HG02763 (cell line): ENCODE measurements around the gene SCAMP2.
"Not testable (repeated sequence)": the region's sequence is repeated elsewhere in the genome, so short reads cannot be mapped to it uniquely, and the experiment has no call there.

Source experiments
- ATAC-seq: cut with Tn5 transposase; IDR thresholded peaks from one replicate; pipeline ENCODE4 v1.9.1; 2021; ENCODE audit warnings: mild to moderate bottlenecking, moderate library complexity; ENCODE audit not compliant: unreplicated experiment

Gene SCAMP2

DNA sequence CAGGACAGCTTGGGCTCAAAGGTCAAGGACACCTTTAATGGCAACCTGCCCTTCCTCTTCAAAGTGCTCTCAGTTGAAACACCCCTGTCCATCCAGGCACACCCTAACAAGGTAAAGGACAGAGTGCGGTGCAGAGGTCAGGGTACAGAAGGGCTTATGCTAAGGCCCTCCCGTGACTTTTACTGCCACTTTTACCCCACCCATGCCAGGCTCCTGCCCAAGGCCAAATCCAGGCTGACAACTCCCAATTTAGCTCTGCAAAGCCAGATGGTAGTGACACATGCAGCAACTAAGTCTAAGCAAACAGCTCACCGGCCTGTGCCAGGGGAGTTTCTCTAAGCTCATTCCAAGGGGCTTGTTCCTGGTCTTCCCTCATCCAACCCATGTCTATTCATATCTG is 18.3 kb upstream of the SCAMP2 start:
- no peak for ATAC-seq

DNA sequence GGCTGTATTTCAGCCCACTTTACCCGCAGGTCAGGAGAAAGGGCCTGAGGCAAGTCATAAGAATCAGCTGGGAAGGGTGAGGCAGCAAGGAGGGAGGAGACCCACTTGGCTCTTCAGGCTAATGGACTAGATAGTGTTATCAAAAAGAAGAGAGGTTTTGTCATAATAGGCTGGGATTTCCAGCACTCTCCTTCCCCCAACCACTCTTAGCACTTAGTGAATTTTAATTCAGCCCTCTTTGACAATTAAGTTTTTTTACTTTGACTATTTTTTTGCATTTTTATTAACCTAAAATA is 17.4 kb upstream of the SCAMP2 start:
- no peak for ATAC-seq

DNA sequence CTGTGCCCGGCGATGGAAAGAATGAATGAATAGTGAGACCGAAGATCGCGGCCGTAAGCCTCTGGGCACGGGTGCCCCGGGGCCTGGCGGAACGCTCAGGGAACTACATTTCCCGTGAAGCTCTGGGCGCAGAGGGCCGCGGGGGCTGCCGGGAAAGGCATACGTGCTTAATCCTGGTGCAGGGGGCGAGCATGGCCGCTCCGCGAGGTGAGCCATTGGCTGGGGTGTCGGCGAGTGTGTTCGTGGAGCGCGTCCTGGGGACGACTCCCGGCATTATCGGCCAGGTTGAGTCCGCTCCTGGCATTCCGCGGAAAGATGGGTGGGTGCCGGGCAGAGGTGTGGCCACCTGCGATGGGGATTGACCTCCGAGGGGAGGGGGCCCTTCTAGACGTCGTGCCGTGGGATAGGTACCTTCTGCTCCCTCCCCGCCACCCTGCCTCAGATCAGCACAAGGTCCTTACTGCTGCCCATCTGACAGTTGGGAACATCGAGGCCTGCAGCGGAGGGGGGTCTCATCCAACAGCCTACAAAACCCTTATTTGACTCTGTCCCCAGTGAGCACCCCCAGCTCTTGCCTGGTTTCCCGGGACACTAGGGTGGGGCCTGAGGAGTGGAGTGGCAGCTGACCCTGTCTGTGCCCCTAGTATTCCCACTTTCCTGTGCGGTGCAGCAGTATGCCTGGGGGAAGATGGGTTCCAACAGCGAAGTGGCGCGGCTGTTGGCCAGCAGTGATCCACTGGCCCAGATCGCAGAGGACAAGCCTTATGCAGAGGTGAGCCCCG is 16.9 kb upstream of the SCAMP2 start, which contains the start of gene MPI:
Gene MPI (plus strand): TSS at position 160 of the 782 bp plus-strand sequence. CDS start 32 bp downstream, at position 192.
- ATAC-seq = peak; percentile 83

DNA sequence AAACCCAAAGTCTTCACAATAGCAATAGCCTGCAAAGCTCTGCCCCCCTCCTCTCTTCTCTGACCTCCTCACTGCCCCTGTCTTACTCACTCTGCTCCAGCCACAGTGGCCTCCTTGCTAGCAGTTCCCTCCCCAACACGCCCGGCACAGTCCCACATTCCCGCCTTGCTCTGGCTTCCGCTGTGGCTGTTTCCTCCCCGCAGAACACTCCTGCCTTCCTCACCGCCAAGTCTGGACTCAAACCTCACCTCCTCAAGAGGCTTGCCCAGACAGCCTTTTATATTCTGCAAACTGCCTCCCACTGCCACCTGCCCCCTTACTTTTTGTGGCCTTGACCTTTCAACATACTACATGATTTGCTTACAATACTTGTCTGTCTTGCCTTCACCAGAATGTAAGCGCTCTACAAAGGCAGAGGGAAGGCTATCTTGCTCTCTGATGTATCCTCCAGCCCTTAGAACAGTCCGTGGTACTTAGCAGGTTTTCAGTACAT is 16.3 kb upstream of the SCAMP2 start:
- ATAC-seq = no peak

DNA sequence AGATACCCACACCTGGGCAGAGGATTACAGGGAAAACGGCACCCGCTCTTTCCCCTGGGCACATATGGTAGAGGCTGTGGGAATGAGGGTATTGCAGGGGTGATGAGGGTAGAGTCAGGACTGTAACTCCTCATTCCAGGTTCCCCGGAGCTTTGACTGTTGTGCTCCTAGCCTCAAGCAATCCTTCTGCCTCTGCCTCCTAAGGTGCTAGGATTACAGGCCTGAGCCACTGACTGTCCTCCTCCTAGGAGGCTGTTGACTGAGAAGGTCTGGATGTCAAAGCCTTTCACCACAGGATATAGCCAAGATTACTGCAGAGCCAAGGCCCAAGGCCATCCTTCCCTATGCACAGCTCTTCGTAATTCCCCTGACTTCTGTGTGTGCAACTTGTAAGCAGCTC is 15.6 kb upstream of the SCAMP2 start:
- ATAC-seq = no peak

DNA sequence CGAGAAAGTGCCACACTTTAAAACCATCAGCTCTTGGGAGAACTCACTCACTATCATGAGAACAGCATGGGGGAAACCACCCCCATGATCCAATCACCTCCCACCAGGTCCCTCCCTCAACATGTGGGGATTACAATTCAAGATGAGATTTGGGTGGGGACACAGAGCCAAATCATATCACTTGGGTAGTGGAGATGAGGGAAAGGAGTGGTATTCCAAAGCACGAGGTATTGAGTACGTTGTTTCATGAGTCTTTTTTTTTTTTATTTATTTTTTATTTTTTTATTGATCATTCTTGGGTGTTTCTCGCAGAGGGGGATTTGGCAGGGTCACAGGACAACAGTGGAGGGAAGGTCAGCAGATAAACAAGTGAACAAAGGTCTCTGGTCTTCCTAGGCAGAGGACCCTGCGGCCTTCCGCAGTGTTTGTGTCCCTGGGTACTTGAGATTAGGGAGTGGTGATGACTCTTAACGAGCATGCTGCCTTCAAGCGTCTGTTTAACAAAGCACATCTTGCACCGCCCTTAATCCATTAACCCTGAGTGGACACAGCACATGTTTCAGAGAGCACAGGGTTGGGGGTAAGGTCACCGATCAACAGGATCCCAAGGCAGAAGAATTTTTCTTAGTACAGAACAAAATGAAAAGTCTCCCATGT is 14.5 kb upstream of the SCAMP2 start:
- ATAC-seq = not testable (repeated sequence)

DNA sequence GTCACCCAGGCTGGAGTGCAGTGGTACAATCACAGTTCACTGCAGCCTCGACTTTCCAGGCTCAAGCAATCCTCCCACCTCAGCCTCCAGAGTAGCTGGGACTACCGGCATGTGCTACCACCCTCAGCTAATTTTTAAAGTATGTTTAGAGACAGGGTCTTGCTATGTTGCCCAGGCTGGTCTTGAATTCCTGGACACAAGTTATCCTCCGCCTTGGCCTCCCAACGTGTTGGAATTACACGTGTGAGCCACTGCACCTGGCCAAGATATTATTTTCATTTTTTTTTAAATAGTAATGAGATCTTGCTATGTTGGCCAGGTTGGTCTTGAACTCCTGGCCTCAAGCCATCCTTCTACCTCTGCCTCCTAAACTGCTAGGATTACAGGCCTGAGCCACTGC is 12.3 kb upstream of the SCAMP2 start:
- ATAC-seq = no peak

DNA sequence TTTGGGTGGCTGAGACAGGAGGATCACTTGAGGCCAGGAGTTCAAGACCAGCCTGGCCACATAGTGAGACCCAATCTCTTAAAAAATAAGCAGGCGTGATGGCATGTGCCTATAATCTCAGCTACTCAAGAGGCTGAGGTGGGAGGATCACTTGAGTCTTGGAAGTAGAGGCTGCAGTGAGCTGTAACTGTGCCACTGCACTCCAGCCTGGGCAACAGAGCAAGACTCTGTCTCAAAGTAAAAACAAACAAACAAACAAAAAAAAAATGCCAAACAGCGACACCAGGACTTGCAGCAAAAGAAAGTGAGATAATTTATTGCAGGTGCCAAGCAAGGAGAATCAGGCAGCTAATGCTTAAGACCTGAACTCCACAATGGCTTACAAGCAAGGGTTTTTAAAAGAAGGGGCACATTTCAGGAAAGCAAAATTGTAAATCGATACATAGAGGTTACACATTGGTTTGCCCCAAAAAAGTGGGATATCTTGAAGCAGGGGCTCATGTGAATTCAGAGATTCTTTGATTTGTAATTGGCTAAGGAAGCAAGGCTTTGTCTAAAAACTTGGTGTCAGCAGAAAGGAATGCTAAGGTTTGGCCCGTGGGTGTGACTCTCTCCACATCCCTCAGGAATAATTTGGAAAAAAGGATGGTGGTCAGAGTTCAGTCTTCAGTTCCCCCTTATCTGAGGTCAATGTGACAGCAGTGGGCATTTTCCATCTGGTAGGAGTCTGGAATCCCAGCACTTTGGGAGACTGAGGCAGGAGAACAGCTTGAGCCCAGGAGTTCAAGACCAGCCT is 11.5 kb upstream of the SCAMP2 start:
- no peak for ATAC-seq

DNA sequence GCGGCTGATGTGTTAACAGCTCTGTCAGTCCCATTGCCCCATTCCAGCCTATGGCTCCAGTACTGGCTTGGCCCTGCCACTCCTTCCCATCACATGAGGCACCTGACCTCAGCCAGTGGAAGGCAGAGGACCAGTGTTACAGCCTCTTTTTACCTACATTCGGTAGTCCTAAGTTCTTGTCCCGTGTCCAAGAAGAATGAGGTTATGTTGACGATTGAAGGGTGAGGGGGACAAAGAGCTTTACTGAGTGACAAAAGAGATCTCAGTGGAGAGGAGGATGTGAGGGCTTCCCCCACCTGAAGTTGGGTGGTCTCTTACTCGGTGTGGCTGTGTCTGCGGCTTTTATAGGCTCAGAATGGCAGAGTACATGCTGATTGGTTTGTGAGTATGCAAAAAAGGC is 9.4 kb upstream of the SCAMP2 start:
- ATAC-seq = no peak

DNA sequence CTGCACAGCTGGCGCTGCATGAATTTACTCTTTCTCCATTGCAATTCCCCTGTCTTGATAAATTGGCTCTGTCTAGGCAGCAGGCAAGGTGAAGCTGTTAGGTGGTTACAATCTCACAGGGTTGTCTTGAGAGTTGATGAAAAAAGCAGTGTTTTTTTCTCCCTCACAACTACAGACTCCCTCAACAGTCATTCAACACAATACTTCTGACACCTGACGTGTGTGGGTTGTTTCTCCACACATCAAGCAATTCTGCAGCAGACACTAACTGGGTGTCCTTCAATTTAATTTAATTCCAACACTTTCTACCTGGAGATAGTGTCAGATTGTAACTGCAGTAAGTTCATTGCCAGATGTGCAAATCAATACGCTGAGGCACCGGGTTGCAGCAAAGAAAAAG is 5.1 kb upstream of the SCAMP2 start:
- ATAC-seq = no peak

DNA sequence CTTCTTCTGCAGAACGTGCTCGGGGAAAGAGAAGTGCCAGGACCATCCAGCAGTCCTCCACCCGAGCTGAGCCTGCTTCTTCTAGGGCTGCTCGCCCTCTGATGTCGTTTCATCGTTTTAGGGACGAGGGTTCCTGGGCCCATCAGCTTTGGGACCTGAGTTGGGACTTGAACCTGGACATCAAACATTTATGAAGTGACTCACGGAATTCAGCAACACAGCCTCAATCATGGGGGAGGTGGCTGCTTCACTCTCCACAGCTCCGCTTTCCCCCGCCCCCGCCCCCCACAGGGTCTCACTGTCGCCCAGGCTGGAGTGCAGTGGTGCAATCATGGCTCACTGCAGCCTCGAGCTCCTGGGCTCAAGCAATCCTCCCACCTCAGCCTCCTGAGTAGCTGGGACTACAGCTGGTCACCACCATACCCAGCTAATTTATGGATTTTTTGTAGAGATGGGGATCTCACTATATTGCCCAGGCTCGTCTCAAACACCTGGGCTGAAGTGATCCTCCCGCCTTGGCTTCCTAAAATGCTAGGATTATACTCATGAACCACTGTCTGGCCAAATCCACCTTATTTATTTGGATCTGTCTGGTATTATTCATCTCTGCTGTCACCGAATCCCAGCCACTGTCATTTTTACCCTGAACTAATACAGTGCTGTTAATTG is 725 bp upstream of the SCAMP2 start:
- ATAC-seq = peak; percentile 3

DNA sequence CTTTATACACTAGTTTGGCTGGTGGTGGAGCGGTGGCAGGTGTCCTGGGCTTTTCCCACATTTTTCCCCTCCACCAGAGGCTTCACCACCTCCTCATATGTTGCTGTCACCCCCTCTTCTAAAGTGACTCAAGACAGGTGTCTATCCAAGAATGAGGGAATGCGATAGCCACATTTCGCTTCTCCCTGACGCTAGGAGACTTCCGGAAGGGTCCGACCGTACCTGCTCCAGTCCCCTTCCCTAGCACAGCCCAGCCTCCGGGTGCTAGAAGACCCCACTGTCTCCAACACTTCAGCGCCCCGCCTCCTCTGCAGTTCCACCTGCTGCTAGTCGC is 496 bp downstream of the SCAMP2 start:
- ATAC-seq = no peak

DNA sequence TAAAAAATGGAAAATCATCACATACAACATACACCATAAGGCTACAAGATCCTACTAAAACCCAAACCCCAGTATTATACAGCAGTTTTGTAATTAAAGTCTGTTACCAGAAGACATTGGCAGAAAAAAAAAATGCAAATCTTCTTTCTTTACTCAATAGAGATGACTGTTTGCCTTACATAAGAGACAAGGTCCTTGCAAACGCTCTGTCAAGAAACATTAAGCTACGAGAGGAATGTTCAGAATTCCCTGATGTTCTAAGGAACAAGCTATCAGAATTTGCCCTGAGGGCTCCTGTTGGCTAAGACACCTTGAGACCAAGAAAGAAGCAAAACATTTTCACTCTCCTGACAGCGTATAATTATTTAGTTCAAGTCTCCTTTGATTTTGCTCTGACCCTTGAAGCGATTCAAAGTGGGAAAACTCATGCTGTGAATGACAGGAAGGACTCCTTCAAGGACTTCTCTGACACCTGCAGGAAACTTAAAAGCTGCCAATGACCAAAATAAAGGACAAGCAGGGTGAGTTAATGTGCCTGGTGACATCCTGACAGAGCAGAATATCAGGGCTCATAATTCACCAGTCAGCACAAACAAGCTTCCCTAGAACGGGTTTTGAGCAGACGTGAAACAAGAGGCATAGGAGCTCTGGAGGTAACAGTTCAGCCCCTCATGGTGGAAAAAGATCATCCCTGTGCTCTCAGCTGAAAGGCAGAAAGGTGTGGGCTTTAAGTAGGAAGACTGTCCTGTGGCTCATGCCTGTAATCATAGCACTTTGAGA is 2.5 kb downstream of the SCAMP2 start:
- no peak for ATAC-seq

DNA sequence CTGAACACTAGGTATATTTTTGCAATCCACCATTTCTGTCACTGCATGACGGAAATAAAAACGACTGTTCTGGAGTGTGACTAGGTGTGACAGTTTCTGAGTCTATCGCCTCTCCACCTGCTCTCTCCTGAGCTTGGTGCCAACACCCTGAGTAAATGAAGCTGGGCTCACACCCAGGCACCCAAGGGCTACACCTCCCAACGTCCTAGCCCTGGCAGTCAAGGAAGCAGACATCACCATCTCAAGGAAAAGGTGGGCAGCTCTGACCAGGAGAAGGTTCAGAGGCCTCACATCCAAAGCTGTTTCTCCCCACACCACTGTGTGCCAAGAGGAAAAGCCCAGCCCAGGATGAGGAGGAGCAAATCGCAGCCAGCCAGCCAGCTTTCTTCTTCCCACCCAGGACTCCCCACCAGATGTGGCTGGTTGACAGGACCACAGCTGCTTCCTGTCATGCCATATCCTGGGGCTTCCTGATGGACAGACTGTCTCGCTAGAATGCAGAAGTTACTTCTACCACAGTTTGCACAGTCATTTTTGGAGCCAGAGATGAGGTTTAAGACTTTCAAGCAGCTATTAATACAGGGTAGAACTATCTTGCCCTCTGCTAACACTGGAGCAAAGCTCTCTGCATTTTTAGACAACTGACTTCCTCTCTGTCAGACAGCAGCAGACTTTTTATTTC is 3.3 kb downstream of the SCAMP2 start:
- peak; percentile 31 for ATAC-seq

DNA sequence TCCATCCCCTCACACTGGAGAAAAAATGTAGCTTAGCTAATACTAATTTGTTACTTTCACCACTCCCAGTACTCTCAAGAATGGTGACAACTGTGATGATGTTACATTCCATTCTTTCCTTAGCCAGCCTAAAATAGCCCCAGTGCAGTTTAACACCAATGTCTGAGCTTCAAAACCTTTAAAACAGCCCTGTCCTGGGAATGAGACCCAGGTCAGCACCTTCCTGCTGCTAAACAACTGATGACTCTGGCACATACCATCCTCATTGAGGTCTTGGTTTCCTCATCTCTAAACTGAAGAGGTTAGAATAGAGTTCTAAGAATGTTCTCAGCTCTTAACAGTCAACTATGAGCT is 3.8 kb downstream of the SCAMP2 start:
- ATAC-seq = no peak

DNA sequence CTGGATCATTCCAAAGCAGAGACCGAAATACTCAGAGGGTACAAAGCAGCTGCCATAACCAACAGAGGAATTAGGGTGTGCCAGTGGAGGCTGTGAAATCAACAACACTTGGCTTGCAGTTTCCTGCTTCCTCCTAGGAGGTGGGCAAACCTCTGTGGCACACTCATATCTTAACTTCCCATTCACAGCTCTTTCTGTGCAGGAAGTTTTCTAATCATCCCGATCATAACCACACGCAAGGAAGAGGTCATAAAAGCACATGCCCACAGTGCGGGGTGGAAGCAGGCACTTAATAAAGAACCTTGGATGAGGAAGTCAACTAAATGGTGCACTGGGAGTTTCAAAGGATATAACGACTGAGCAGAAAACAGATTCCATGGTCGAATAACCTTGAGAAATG is 5.1 kb downstream of the SCAMP2 start:
- no peak for ATAC-seq

DNA sequence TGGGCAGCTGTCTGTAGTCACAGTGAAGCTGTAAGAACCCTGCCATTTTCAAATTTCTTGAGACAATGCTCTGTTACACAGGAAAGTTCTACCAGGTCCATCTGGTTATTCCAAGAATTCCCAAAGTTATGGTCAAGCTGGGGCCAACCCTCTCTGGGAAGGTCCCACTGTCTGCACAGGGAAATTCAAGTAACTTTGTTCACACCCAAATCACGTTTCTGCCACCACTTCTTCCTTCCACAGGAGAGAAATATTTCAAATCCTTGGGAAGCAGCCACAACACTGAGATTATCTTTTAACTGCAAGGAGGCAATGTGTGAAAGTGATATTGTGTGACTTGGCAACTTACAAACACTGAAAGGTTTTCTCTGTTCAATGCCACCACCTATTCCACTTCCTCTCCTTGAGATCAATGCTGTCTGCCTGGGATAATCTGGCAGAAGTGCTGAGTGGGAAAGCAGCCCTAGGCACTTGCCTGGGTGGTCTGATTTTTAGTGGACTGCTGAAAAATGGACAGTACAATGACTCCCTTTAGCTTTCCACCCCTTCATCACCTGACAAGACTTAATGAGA is 5.6 kb downstream of the SCAMP2 start:
- ATAC-seq = no peak

DNA sequence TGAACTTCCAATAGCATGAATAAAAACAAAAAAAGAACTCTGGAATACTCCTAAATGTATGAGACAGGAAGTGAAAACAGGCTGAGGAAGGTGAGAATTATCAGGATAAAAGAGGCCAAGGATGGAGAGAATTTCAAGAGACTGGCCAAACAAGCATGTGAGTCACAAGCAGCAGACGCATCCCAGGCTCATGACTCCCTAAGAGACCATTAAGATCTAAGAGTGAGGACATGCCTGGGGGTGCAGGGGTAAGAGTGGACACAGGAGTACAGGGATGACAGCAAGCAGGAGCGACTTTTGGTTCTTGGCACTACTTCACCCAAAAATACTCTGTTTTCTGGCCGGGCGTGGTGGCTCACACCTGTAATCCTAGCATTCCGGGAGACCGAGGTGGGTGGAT is 7.1 kb downstream of the SCAMP2 start:
- ATAC-seq = no peak

DNA sequence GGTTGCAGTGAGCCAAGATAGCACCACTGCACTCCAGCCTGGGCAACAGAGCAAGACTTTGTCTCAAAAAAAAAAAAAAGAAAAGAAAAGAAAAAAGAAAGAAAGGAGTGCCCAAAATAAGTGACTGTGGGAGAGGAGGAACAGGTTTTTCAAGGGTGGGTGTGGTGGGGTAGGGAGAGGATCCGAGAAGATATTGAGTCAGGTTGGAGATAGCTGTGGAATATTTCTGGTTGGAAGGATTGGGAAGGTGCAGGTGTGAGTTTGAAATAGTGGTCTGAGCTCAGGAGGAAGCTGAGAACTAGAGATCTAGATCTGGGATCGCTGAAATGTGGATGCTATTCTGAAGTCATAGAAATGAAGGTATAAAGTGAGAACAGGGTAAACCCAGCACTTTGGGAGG is 7.8 kb downstream of the SCAMP2 start:
- no peak for ATAC-seq

DNA sequence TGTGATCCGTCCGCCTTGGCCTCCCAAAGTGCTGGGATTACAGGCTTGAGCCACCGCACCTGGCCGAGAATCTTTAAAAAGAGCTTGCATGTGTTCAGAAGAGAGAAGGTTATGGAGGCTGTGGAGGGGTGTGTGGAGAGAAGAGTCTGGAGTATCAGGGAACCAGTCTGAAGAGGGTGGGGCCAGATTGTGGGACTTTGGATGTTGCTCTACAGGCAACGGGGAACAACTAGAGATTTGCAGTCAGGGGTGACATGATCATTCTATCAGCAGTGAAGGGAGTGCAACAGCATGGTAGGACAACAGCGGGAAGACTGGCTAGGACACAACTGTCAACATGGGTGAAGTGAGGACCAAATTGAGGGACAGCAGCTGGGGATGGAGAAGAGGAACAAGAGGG is 8.9 kb downstream of the SCAMP2 start:
- ATAC-seq = no peak
